ENCODE measurements around the gene RIPOR1. TPM values are rescaled to one million over a fixed set of nuclear protein-coding genes. Genes with fewer than 3 reads are reported as not detected.
"Not testable (repeated sequence)": the region's sequence is repeated elsewhere in the genome, so short reads cannot be mapped to it uniquely, and the experiment has no call there.

RIPOR1 gene
- total RNA-seq, 1 experiment from 2014 or later, result 11.0 TPM

DNA sequence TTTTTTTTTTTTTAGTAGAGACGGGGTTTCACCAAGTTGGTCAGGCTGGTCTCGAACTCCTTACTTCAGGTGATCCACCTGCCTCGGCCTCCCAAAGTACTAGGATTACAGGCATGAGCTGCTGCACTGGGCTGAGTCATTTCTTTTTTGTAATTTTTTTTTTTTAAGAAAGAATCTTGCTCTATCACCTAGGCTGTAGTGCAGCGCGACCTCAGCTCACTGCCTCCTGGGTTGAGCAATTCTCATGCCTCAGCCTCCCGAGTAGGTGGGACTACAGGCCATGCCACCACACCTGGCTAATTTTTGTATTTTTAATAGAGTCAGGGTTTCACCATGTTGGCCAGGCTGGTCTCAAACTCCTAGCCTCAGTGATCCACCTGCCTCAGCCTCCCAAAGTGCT, 5.4 kb downstream of the RIPOR1 start:
- in situ Hi-C loops (cut with HindIII; ENCODE audit: low pct_unique_long_range_greater_than_20kb, low sequenced_read_pairs); DNase-seq (ENCODE audit: low read depth): not testable (repeated sequence)

DNA sequence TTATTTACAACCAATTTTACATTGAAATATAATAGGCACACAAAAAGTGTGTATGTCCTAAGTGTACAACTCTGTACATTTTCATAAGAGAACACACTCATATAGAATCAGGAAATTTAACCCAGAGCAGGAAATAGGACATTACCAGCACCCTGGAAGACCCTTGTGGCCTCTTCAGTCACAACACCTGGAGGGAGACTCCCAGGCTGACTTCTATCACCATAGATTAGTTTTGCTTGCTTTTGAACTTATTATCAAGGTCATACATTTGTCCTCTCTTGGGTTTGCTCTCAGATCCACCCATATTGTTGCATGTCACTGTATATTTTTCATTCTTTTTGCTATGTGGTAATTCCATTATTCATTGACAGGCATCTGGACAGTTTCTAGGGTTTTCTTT, 5.8 kb downstream of the RIPOR1 start:
- no peak for DNase-seq (ENCODE audit: low read depth)
- in situ Hi-C loops (cut with HindIII; ENCODE audit: low pct_unique_long_range_greater_than_20kb, low sequenced_read_pairs), result no loop called here

DNA sequence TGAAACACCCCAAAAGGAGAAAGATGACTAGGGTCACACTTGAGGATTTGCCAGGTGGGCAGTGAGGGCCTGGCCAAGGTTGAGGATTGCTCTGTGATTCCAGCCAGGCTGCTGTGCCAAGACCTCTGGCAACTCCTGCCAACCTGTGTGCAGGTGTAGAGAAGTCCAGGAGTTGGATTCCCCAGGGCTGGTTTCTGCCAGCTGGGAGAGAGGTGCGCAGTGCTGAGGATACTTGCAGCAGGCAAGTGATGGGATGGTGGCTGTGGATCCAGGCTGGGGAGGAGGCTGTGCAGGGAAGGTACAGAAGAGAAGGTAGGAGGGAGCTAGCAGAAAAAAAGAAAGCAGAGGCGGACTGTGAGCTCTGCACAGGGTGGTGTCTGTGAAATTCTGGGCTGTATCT, 6.6 kb downstream of the RIPOR1 start:
- in situ Hi-C loops (cut with HindIII; ENCODE audit: low pct_unique_long_range_greater_than_20kb, low sequenced_read_pairs), result no loop called here

DNA sequence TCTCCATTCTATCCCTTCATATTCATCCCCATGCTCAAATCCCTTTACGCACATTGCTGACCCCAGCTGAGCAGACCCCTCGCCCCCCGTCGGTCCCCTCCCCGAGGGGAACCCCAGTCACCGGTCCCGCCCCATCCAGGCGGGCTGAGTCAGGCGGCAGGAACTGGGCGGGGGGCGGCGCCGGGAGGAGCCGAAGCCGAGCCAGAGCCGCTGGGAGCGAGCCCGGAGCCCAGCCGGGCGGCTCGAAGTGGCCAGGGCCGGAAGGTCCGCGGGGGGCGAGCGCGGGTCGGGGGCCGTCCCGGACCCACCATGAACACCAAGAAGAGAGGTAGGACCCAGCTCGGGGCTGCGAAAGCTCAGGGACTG, 8.6 kb downstream of the RIPOR1 start:
- in situ Hi-C loops (cut with HindIII; ENCODE audit: low pct_unique_long_range_greater_than_20kb, low sequenced_read_pairs), result no loop called here
- no peak for DNase-seq (ENCODE audit: low read depth)

More for the DNA sequence above, 6.6 kb downstream of the RIPOR1 start:
- no peak for DNase-seq (ENCODE audit: low read depth)

DNA sequence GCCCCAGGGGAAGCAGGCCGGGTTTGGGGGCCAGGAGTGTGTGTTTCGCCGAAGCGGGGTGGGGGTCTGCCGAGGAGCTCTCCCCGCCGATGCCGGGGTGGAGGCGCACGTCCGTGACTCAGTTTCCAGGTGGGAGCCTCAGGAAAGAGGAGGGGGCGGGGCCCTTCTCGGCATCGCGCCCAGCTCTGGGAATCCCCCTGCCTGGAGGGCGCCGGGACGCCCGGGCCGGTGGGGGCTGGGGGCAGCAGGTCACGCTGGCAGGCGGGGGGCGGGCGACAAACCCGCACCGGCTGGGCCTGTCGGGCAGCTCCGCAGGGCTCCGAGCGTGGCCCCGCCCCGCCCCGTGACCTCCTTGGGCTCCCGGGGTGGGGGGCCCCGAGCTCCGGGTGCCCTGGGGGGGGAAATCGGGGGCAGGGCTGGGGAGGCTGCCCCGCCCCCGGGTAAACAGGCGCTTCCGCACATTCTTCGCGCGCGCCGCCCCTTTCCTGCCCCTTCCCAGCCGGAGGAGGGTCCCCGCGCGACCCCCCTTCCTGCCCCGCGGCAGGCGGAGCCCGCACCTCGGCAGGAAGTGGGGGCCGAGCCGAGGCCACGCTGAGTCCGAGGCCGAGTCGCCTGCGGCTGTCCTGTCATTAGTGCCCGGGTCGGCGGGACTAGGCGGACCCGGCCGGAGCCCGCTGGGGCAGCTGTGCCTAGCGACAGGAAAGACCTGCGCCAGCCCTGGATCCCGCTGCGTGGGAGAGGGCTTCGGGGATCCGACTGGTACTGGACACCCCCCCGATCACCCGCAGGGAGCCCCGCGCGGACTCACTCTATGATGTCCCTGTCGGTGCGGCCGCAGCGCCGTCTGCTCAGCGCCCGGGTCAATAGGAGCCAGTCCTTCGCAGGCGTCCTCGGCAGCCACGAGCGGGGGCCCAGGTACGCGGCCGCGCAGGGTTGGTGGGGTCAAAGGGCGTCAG, 9.3 kb downstream of the RIPOR1 start:
- in situ Hi-C loops (cut with HindIII; ENCODE audit: low pct_unique_long_range_greater_than_20kb, low sequenced_read_pairs), result no loop called here

DNA sequence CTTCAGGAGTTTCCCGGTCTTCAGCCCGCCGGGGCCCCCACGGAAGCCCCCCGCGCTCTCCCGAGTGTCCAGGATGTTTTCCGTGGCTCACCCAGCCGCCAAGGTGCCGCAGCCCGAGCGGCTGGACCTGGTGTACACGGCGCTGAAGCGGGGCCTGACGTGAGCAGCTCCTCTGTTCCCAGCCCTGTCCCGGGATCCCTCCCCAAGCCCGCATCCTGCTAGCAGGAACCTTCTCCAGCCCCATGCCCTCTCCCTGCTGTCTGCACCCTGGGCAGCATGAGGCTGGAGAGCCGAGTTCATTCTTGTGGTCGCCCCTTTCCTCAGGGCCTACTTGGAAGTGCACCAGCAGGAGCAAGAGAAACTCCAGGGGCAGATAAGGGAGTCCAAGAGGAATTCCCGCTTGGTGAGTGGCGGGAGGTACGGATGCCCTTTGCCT, 10.1 kb downstream of the RIPOR1 start:
- in situ Hi-C loops (cut with HindIII; ENCODE audit: low pct_unique_long_range_greater_than_20kb, low sequenced_read_pairs), result no loop called here
- DNase-seq (ENCODE audit: low read depth), result no peak

More for the DNA sequence above, 9.3 kb downstream of the RIPOR1 start:
- no peak for DNase-seq (ENCODE audit: low read depth)

DNA sequence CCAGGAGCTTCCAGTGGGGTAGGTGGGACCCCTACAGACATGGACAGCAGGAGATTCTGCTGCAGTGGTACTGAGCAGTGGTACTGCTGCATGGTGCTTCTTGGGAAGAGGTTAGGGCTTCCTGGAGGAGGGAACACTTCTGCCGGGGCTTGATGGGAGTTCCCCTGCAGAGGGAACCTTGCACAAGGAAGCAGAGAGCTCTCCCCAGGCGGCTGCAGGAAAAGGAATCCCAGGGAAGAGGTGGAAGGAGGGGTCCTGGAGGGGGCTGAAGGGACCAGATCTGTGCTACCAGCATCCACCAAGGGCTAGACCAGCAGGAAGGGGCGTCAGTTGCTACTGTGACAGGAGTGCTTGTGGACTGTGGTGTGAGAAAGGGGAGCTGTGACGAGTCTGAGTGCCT, 10.6 kb downstream of the RIPOR1 start:
- in situ Hi-C loops (cut with HindIII; ENCODE audit: low pct_unique_long_range_greater_than_20kb, low sequenced_read_pairs), result no loop called here
- DNase-seq (ENCODE audit: low read depth), result no peak

DNA sequence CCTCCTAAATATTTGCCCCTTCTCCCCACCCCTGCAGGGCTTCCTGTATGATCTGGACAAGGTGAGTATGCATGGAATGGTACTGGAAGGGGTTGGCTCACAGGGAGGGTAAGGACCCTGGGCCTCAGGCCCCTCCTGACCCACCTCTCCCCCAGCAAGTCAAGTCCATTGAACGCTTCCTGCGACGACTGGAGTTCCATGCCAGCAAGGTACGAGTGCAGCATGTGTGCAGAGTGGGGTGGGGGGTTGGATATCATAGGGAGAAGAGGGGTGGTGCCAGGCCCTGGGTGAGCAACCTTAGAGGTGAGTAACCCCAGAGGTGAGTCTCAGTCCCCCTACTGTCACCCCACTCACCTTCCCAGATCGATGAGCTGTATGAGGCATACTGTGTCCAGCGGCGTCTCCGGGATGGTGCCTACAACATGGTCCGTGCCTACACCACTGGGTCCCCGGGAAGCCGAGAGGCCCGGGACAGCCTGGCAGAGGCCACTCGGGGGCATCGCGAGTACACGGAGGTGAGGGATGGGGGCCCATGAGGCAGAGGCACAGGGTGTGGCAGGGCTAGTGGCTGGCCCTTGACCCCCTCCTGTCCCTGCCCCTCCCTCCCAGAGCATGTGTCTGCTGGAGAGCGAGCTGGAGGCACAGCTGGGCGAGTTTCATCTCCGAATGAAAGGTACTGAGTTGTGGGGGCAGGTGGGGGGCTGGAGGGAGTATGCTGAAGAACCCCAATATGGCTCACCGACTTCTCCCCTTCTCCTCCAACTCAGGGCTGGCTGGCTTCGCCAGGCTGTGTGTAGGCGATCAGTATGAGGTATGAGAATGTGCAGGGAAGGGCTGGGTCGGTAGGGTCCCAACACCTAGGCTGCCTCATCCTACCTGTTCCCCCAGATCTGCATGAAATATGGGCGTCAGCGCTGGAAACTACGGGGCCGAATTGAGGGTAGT, 11.3 kb downstream of the RIPOR1 start:
- no peak for DNase-seq (ENCODE audit: low read depth)
- in situ Hi-C loops (cut with HindIII; ENCODE audit: low pct_unique_long_range_greater_than_20kb, low sequenced_read_pairs), result no loop called here

DNA sequence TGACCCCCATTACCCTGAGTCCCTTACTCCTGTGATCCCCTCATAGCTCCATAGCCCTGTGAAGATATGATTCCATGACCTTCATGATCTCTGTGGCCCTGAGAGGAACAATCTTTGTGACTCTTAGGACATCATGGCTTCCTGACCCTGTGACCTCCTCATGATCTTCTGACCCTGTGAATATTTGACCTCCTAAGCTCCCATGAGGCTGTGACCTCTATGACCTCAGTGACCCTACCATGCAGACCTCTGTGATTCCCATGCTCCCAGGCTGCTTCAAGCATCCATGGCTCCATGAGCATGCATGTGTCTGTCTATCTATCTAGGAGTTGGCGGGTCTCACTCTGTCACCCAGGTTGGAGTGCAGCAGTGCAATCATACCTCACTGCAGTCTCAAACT, 12.1 kb downstream of the RIPOR1 start:
- DNase-seq (ENCODE audit: low read depth), result no peak
- in situ Hi-C loops (cut with HindIII; ENCODE audit: low pct_unique_long_range_greater_than_20kb, low sequenced_read_pairs), result no loop called here

DNA sequence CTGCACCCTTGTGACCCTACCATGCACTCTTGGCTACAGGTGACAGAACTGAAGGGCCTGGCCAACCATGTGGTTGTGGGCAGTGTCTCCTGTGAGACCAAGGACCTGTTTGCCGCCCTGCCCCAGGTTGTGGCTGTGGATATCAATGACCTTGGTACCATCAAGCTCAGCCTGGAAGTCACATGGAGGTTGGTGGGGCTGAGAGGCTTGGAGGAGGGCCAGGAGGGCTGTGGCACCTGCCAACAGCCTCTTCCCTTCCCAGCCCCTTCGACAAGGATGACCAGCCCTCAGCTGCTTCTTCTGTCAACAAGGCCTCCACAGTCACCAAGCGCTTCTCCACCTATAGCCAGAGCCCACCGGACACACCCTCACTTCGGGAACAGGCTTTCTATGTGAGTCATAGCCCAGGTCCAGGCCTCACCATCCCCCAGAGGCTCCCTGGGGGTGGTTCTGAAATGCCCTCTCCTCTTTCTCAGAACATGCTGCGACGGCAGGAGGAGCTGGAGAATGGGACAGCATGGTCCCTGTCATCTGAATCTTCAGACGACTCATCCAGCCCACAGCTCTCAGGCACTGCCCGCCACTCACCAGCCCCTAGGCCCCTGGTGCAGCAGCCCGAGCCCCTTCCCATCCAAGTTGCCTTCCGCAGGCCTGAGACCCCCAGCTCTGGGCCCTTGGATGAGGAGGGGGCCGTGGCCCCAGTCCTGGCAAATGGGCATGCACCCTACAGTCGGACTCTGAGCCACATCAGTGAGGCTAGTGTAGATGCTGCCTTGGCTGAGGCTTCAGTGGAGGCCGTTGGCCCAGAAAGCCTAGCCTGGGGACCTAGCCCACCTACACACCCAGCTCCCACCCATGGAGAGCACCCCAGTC, 13.0 kb downstream of the RIPOR1 start:
- peak; percentile 52 for DNase-seq (ENCODE audit: low read depth)
- in situ Hi-C loops (cut with HindIII; ENCODE audit: low pct_unique_long_range_greater_than_20kb, low sequenced_read_pairs), result no loop called here

DNA sequence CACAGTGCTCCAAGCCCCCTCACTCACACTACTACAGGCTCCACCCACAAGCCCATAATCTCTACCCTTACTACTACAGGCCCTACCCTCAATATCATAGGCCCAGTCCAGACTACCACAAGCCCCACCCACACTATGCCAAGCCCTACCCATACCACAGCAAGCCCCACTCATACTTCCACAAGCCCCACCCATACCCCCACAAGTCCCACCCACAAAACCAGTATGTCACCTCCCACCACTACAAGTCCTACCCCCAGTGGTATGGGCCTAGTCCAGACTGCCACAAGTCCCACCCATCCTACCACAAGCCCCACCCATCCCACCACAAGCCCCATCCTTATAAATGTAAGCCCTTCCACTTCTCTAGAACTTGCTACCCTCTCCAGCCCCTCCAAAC, 13.8 kb downstream of the RIPOR1 start:
- peak; percentile 57 for DNase-seq (ENCODE audit: low read depth)
- in situ Hi-C loops (cut with HindIII; ENCODE audit: low pct_unique_long_range_greater_than_20kb, low sequenced_read_pairs), result no loop called here

DNA sequence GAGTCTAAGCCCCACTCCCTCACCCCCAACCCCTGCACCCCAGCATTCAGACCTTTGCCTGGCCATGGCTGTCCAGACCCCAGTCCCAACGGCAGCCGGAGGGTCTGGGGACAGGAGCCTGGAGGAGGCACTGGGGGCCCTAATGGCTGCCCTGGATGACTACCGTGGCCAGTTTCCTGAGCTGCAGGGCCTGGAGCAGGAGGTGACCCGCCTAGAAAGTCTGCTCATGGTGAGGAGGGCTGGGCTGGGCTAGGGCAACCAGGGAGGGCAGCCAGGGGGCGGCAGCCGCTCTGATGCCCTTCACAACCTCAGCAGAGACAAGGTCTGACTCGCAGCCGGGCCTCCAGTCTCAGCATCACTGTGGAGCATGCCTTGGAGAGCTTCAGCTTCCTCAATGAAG, 14.4 kb downstream of the RIPOR1 start:
- DNase-seq (ENCODE audit: low read depth), result no peak
- in situ Hi-C loops (cut with HindIII; ENCODE audit: low pct_unique_long_range_greater_than_20kb, low sequenced_read_pairs), result no loop called here

DNA sequence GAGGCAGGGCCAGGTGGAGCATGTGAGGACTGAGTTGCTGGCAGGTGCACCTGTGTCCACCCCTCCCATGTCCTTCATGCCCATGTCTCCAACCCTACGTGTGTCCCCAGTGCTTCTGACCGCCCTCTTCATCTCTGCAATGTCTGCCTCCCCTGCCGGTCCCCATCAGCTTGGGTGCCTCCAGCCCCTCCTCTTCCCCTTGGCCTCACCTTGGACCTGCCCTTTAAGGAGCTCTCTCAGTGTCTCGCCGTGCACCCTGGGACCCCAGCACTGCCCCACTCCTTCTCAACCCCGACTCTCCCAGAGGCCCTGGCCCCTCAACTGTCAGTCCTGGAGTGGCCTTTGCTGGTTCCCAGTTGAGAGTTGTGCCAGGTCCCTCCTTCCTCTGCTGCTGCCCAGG, 15.0 kb downstream of the RIPOR1 start:
- in situ Hi-C loops (cut with HindIII; ENCODE audit: low pct_unique_long_range_greater_than_20kb, low sequenced_read_pairs), result no loop called here

DNA sequence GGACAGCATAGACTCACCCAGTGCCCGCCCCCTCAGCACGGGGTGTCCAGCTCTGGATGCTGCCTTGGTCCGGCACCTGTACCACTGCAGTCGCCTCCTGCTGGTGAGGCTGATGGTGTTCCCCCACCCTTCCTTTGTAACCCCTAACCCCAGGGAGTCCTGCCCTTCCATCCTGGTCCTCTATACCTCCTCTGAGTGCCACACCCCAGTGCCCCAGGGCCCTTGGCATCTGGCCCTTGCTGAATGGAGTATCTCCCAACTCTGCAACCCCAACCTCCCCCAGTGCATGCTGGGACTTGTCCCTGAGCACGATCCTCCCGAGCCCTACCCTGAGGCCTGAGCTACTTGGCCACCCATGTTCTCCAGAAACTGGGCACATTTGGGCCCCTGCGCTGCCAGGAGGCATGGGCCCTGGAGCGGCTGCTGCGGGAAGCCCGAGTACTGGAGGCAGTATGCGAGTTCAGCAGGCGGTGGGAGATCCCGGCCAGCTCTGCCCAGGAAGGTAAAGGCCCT, 15.8 kb downstream of the RIPOR1 start:
- in situ Hi-C loops (cut with HindIII; ENCODE audit: low pct_unique_long_range_greater_than_20kb, low sequenced_read_pairs), result no loop called here
- DNase-seq (ENCODE audit: low read depth), result no peak

More for the DNA sequence above, 15.0 kb downstream of the RIPOR1 start:
- no peak for DNase-seq (ENCODE audit: low read depth)

DNA sequence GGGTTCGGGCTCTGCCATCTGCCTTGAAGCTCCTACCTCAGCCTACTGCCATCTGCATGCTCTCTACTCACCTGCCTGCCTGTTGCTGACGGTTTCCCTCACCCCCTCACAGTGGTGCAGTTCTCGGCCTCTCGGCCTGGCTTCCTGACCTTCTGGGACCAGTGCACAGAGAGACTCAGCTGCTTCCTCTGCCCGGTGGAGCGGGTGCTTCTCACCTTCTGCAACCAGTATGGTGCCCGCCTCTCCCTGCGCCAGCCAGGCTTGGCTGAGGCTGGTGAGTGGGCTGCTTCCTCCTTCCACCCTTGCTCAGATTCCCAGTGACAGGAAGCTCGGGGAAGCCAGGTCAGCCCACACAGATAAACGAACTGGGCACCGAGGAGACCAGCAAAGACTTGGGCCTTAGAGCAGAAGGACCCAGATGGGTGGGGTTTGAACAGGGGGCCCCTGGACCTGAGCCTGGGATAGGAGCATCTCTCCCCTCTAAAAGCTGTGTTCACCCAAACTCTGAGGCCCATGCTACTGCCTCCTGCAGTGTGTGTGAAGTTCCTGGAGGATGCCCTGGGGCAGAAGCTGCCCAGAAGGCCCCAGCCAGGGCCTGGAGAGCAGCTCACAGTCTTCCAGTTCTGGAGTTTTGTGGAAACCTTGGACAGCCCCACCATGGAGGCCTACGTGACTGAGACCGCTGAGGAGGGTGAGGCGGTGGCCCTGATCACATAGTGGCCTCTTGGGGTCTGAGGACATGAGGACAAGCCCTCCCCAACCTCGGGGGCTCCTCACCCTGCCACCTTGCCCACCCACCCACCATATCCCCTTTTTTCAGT, 16.4 kb downstream of the RIPOR1 start:
- no peak for DNase-seq (ENCODE audit: low read depth)
- in situ Hi-C loops (cut with HindIII; ENCODE audit: low pct_unique_long_range_greater_than_20kb, low sequenced_read_pairs), result no loop called here

DNA sequence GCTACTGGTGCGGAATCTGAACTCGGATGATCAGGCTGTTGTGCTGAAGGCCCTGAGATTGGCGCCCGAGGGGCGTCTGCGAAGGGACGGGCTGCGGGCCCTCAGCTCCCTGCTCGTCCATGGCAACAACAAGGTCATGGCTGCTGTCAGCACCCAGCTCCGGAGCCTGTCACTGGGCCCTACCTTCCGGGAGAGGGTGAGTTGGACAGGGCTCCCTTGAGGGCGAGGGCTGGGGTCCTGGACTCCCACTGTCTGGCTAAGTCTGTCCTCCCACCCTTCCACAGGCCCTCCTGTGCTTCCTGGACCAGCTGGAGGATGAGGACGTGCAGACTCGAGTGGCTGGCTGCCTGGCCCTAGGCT, 17.0 kb downstream of the RIPOR1 start:
- DNase-seq (ENCODE audit: low read depth), result no peak
- in situ Hi-C loops (cut with HindIII; ENCODE audit: low pct_unique_long_range_greater_than_20kb, low sequenced_read_pairs), result no loop called here

DNA sequence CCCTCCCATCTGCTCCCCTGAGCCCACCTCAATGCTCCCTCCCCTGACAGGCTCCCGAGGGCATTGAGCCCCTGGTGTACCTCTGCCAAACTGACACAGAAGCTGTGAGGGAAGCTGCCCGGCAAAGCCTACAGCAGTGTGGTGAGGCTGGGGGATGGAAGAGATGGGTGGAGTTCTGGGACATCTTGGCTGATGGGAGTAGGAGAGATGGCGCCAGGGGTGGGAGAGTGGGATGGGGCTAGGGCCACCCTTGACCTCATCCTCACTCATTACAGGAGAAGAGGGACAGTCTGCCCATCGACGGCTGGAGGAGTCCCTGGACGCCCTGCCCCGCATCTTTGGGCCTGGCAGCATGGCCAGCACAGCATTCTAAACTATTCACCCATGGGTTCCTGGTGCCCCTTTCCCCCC, 17.5 kb downstream of the RIPOR1 start:
- in situ Hi-C loops (cut with HindIII; ENCODE audit: low pct_unique_long_range_greater_than_20kb, low sequenced_read_pairs), result no loop called here
- DNase-seq (ENCODE audit: low read depth), result no peak

Data from Caki2 (cell line).